T follicular helper cell (primary cell): ENCODE data around the gene SCN8A.
"Not testable (repeated sequence)": the region's sequence is repeated elsewhere in the genome, so short reads cannot be mapped to it uniquely, and the experiment has no call there.

ENCODE experiments used
- DNase-seq: peaks from one replicate; pipeline ENCODE4 v3.0.0-alpha.2; 2020; ENCODE audit warnings: low read depth
- total RNA-seq, 2 experiments: gene quantifications; one replicate each; lab custom pipeline; 2026; lab: John Stamatoyannopoulos, UW

SCN8A gene
- total RNA-seq: 0.78 to 1.5 reads per million in 2 experiments

- DNase-seq: peak; percentile 21
Observed at GRCh38 chr12:51591016-51591901, at the start of gene SCN8A. SCN8A (plus strand) TSS chr12:51591233; CDS start chr12:51662818, 71,585 bp downstream.

DNA sequence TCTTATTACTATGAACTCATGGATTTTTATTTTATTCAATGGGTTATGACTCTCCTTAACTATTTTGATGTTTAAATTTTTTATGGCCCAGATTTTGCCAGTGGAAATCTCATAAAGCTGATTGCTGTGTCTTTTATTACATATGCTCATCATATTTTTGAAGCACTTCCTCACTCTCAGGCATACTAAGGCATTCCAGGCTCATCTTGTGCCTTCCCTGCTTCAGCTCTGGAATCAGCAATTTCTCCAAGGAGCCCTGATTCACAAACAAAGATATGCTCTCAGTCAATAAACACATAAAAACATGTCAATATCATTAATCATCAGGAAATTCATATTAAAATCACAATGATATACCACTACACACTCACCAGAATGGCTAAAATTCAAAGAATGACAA is 44.9 kb upstream of the SCN8A start:
- no peak for DNase-seq

- no peak for DNase-seq
Observed at GRCh38 chr12:51547606-51548005, 43.4 kb upstream of the SCN8A start.

GRCh38 chr12:51548241-51548640 is 42.8 kb upstream of the SCN8A start:
- no peak for DNase-seq

- no peak for DNase-seq
Observed at GRCh38 chr12:51549637-51550036, 41.4 kb upstream of the SCN8A start.

DNA sequence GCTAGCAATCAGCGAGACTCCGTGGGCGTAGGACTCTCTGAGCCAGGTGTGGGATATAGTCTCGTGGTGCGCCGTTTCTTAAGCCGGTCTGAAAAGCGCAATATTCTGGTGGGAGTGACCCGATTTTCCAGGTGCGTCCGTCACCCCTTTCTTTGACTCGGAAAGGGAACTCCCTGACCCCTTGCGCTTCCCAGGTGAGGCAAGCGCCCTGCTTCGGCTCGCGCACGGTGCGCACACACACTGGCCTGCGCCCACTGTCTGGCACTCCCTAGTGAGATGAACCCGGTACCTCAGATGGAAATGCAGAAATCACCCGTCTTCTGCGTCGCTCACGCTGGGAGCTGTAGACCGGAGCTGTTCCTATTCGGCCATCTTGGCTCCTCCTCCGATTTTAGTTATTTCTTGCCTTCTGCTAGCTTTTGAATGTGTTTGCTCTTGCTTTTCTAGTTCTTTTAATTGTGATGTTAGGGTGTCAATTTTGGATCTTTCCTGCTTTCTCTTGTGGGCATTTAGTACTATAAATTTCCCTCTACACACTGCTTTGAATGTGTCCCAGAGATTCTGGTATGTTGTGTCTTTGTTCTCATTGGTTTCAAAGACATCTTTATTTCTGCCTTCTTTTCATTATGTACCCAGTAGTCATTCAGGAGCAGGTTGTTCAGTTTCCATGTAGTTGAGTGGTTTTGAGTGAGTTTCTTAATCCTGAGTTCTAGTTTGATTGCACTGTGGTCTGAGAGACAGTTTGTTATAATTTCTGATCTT is 22.6 kb upstream of the SCN8A start:
- DNase-seq: not testable (repeated sequence)

DNA sequence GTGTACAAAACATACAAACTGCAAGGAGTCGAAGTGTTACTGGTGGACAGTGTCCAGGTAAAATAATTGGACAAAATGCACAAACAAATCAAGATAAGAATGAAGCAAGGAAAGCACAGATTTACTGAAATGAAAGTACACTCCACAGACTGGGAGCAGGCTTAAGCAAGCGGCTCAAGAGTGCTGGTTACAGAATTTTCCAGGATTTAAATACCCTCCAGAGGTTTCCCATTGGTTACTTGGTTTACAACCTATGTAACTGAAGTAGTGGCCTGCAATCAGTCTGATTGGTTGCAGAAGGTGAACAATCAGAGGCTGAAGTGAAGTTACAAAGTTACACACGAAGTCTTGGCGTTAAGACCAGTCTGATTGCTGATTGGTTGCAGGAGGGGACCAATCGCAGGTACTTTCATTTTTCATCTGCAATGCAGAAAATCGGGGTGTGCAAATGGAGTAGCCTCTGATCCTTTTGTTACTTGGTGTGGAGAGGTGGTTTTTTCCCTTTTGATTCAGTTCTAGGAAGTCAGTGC is 11.6 kb upstream of the SCN8A start:
- no peak for DNase-seq

- DNase-seq: no peak
Observed at GRCh38 chr12:51589060-51589459, 2.0 kb upstream of the SCN8A start.

- DNase-seq: no peak
Observed at GRCh38 chr12:51589557-51590176, 1.4 kb upstream of the SCN8A start.

GRCh38 chr12:51590347-51591015 is 552 bp upstream of the SCN8A start:
- DNase-seq: peak; percentile 57

GRCh38 chr12:51592034-51592705 is 1.1 kb downstream of the SCN8A start:
- DNase-seq: no peak

DNA sequence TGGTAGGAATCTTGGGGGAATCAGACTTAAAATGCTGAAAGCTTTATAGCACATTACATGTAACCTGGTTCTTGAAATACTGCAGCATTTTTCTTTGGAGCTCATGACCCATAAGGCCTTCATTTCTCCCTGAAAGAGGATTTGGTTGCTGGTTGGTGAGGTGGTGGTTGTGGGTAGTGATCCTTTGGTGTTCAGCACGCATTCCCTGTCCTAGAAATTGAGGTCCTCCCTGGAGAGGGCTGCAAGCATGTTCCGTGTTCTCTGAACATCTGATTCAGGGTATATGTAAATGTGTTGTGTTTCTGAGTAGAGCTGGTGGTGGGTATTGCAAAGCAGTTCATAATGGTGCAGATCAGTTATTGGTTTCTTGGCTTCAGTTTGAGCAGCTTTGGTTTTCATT is 2.0 kb downstream of the SCN8A start:
- no peak for DNase-seq

DNA sequence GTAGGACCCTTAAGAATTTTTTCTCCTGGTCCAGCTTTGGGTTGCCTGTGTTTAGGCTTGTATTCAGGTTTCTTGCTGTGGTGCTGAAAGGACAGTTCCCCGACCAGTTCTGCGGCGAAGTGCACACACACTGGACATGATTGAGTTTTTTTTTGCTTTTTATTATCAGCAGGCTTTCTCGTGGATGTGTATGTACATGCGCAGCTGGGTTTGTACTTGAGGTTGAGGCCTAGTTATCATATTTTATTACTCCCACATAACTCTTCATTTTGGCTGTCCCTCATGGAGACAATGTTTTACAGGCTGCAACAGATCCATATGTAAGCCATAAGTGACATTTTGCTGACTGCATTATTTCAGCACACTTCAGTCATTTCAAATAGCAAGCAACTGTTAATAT is 2.5 kb downstream of the SCN8A start:
- DNase-seq: no peak

DNA sequence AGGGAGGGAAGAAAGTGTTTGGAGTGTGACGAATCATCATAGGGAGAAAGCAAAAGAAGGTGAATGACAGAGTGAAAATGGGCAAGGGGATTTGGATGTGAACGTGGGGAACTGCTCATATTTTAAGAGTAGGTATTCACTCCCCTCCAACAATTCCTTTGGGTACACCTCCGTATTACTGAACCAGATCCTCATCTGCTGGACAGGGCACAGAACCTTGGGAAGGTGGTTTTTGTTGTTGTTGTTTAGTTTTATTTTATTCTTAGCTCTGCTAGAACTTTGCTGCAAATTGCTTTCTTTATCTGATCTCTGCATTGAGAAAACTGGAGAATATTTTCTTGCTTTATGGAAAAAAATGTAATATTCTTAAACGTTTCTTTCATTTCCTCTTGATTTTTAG is 7.1 kb downstream of the SCN8A start:
- no peak for DNase-seq

DNA sequence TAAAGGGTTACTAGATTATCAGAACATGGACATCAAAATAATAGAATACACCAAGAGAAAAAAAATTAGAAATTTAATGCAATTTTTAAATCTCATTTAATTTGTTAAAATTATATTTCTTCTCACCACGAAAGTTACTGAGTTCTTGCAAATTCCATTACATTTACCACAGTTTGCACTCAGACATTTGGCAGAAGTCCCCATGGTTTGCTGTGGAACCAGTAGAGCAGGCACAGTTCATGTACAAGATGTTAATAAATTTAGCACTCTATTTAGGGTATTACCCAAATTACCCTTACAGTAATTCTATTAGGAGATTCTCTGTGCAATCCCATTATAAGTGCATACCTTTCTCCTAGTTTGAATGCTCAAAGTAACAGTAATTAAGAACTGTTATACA is 9.7 kb downstream of the SCN8A start:
- DNase-seq: no peak

- no peak for DNase-seq
Observed at GRCh38 chr12:51601241-51601640, 10.2 kb downstream of the SCN8A start.

DNA sequence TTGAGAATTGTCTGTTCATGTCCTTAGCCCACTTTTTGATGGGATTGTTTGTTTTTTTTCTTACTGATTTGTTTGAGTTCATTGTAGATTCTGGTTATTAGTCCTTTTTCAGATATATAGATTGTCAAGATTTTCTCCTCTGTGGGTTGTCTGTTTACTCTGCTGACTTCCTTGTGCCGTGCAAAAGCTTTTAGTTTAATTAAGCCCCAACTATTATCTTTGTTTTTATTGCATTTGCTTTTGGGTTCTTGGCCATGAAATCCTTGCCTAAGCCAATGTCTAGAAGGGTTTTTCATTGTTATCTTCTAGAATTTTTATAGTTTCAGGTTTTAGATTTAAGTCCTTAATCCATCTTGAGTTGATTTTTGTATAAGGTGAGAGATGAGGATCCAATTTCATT is 14.9 kb downstream of the SCN8A start:
- DNase-seq: not testable (repeated sequence)

DNA sequence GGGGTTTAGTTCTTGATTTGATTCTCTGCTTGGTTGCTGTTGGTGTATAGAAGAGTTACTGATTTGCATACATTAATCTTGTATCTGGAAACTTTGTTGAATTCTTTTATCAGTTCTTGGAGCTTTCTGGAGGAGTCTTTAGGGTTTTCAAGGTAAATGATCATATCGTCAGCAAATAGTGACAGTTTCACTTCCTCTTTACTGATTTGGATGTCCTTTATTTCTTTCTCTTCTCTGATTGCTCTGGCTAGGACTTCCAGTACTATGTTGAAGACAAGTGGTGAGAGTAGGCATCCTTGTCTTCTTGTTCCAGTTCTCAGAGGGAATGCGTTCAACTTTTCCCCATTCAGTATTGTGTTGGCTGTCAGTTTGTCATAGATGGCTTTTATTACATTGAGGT is 16.2 kb downstream of the SCN8A start:
- DNase-seq: not testable (repeated sequence)

GRCh38 chr12:51620448-51620847 is 29.4 kb downstream of the SCN8A start:
- DNase-seq: no peak

GRCh38 chr12:51621156-51621922 is 30.3 kb downstream of the SCN8A start:
- no peak for DNase-seq
